ELR (cell line): ENCODE results near the gene PREB.
"Not testable (repeated sequence)": the region's sequence is repeated elsewhere in the genome, so short reads cannot be mapped to it uniquely, and the experiment has no call there.

Experiments
- DNase-seq: peaks from one replicate; pipeline ENCODE4 v3.0.0-alpha.2; 2015; ENCODE audit warnings: low read depth

The PREB gene

GRCh38 chr2:27127883-27128667 lies 6.4 kb downstream of the PREB start:
- no peak for DNase-seq

GRCh38 chr2:27126252-27126710 lies 8.2 kb downstream of the PREB start:
- DNase-seq: no peak

- no peak for DNase-seq
These were observed 9.3 kb downstream of the PREB start for GRCh38 chr2:27125104-27125503.

- DNase-seq: no peak
These were observed 10.9 kb downstream of the PREB start, which contains the start of gene ABHD1 for GRCh38 chr2:27123302-27124150. ABHD1 (plus strand) TSS chr2:27123815; CDS start chr2:27123949, 134 bp downstream.

GRCh38 chr2:27122791-27123190 lies 11.6 kb downstream of the PREB start:
- no peak for DNase-seq

- DNase-seq: no peak
These were observed 12.5 kb downstream of the PREB start for GRCh38 chr2:27121906-27122305.

GRCh38 chr2:27119330-27119670 lies 15.1 kb downstream of the PREB start:
- DNase-seq: not testable (repeated sequence)

GRCh38 chr2:27118525-27119329 lies 15.7 kb downstream of the PREB start, which contains the start of gene CGREF1:
CGREF1 (minus strand) TSS chr2:27119128; CDS start chr2:27104366, 14,762 bp downstream.
- DNase-seq: no peak

- no peak for DNase-seq
These were observed 16.4 kb downstream of the PREB start for GRCh38 chr2:27117995-27118524.

GRCh38 chr2:27115519-27115918 lies 18.9 kb downstream of the PREB start:
- peak; percentile 22 for DNase-seq

GRCh38 chr2:27111392-27112078 lies 22.9 kb downstream of the PREB start:
- DNase-seq: not testable (repeated sequence)

GRCh38 chr2:27110603-27111352 lies 23.7 kb downstream of the PREB start:
- DNase-seq: not testable (repeated sequence)

- DNase-seq: no peak
These were observed 25.4 kb downstream of the PREB start for GRCh38 chr2:27109083-27109482.

GRCh38 chr2:27108221-27108620 lies 26.2 kb downstream of the PREB start:
- DNase-seq: no peak

GRCh38 chr2:27105981-27106380 lies 28.5 kb downstream of the PREB start:
- no peak for DNase-seq

- no peak for DNase-seq
These were observed 32.1 kb downstream of the PREB start for GRCh38 chr2:27102329-27102728.

GRCh38 chr2:27100036-27100435 lies 34.4 kb downstream of the PREB start:
- DNase-seq: no peak

- no peak for DNase-seq
These were observed 35.0 kb downstream of the PREB start for GRCh38 chr2:27099334-27099955.

- no peak for DNase-seq
These were observed 37.1 kb downstream of the PREB start for GRCh38 chr2:27097341-27097740.

- no peak for DNase-seq
These were observed 37.6 kb downstream of the PREB start for GRCh38 chr2:27096748-27097297.
